HCT116 (cell line): ENCODE data around the gene SYMPK.

Experiments
- EZH2 ChIP-seq: fragments of 200-600 bp; sonication (generic); IDR thresholded peaks from 2 replicates; pipeline ENCODE4 v1.6.1; 2017; ENCODE audit warnings: antibody characterized with exemption, mixed run types
- EZH2phosphoT487 ChIP-seq: fragments of 200-600 bp; IDR thresholded peaks from 2 replicates; pipeline ENCODE4 v1.6.1; 2018; ENCODE audit warnings: antibody characterized with exemption, borderline replicate concordance
- POLR2A ChIP-seq: IDR thresholded peaks from 2 replicates; pipeline ENCODE4 v1.7.0; 2011; ENCODE audit warnings: borderline replicate concordance; ENCODE audit not compliant: insufficient read depth, insufficient read length; ENCODE audit errors: extremely low read depth
- RAD21 ChIP-seq: IDR thresholded peaks from 2 replicates; pipeline ENCODE4 v1.6.1; 2012; ENCODE audit warnings: low read depth, mild to moderate bottlenecking
- YY1 ChIP-seq: IDR thresholded peaks from 2 replicates; pipeline ENCODE4 v1.6.1; 2011; ENCODE audit warnings: low read length, low read depth, moderate library complexity, mild to moderate bottlenecking; ENCODE audit not compliant: insufficient replicate concordance; ENCODE audit errors: extremely low read depth
- TF ChIP-seq, protein P1 (sequence below), 3 experiments: fragments of 200-600 bp in 1 of 3; sonication (generic) in 1 of 3; IDR thresholded peaks in 2 of 3; conservative IDR thresholded peaks in 1 of 3; 2 replicates each; pipeline ENCODE4 v1.5.1; 2012 to 2017; ENCODE audit warnings: low read depth in 2 of 3, low read length in 2 of 3, antibody characterized with exemption in 1 of 3, borderline replicate concordance in 1 of 3, control low read depth in 1 of 3, mild to moderate bottlenecking in 1 of 3, mixed read lengths in 1 of 3, mixed run types in 1 of 3, moderate library complexity in 1 of 3; ENCODE audit not compliant: insufficient read depth in 1 of 3
- TF ChIP-seq, protein P2 (sequence below): IDR thresholded peaks from 2 replicates; pipeline ENCODE4 v1.6.1; 2012; ENCODE audit warnings: low read depth

DNA sequence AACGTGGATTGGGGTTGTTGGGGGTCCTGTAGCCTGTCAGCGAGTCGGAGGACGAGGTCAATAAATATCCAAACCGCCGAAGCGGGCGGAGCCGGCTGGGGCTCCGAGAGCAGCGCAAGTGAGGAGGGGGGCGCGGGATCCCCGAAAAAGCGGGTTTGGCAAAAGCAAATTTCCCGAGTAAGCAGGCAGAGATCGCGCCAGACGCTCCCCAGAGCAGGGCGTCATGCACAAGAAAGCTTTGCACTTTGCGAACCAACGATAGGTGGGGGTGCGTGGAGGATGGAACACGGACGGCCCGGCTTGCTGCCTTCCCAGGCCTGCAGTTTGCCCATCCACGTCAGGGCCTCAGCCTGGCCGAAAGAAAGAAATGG, 93.1 kb downstream of the SYMPK start:
- TF ChIP-seq, protein P1, sequence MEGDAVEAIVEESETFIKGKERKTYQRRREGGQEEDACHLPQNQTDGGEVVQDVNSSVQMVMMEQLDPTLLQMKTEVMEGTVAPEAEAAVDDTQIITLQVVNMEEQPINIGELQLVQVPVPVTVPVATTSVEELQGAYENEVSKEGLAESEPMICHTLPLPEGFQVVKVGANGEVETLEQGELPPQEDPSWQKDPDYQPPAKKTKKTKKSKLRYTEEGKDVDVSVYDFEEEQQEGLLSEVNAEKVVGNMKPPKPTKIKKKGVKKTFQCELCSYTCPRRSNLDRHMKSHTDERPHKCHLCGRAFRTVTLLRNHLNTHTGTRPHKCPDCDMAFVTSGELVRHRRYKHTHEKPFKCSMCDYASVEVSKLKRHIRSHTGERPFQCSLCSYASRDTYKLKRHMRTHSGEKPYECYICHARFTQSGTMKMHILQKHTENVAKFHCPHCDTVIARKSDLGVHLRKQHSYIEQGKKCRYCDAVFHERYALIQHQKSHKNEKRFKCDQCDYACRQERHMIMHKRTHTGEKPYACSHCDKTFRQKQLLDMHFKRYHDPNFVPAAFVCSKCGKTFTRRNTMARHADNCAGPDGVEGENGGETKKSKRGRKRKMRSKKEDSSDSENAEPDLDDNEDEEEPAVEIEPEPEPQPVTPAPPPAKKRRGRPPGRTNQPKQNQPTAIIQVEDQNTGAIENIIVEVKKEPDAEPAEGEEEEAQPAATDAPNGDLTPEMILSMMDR (IDR thresholded peaks at IDR 0.05 in 2 of 3, conservative IDR thresholded peaks at IDR 0.05 in 1 of 3; ENCODE audit: borderline replicate concordance in 1 of 3, insufficient read depth in 1 of 3, low read depth in 2 of 3, low read length in 2 of 3): no peak
- TF ChIP-seq EZH2phosphoT487: no peak
- TF ChIP-seq, protein P2, sequence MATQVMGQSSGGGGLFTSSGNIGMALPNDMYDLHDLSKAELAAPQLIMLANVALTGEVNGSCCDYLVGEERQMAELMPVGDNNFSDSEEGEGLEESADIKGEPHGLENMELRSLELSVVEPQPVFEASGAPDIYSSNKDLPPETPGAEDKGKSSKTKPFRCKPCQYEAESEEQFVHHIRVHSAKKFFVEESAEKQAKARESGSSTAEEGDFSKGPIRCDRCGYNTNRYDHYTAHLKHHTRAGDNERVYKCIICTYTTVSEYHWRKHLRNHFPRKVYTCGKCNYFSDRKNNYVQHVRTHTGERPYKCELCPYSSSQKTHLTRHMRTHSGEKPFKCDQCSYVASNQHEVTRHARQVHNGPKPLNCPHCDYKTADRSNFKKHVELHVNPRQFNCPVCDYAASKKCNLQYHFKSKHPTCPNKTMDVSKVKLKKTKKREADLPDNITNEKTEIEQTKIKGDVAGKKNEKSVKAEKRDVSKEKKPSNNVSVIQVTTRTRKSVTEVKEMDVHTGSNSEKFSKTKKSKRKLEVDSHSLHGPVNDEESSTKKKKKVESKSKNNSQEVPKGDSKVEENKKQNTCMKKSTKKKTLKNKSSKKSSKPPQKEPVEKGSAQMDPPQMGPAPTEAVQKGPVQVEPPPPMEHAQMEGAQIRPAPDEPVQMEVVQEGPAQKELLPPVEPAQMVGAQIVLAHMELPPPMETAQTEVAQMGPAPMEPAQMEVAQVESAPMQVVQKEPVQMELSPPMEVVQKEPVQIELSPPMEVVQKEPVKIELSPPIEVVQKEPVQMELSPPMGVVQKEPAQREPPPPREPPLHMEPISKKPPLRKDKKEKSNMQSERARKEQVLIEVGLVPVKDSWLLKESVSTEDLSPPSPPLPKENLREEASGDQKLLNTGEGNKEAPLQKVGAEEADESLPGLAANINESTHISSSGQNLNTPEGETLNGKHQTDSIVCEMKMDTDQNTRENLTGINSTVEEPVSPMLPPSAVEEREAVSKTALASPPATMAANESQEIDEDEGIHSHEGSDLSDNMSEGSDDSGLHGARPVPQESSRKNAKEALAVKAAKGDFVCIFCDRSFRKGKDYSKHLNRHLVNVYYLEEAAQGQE: no peak
- TF ChIP-seq YY1: no peak
- TF ChIP-seq EZH2: no peak
- TF ChIP-seq RAD21: no peak
- TF ChIP-seq POLR2A: peak; percentile 50
